Activated CD8-positive, alpha-beta memory T cell treated with anti-CD3 and anti-CD28 coated beads for 36 hours (primary cell): Measurements from ENCODE around the gene NFIX. TPM values are rescaled to one million over a fixed set of nuclear protein-coding genes. Genes with fewer than 3 reads are reported as not detected.

ENCODE experiments used
- CTCF ChIA-PET: fragments of 350-600 bp; sonication (Branson Sonifier 250); formaldehyde crosslinking; loops from one replicate; lab custom pipeline; 2021; ENCODE audit warnings: antibody characterized with exemption; lab: Charles Lee
- POLR2A ChIA-PET: fragments of 350-600 bp; sonication (Branson Sonifier 250); formaldehyde crosslinking; loops from one replicate; lab custom pipeline; 2021; ENCODE audit warnings: antibody characterized with exemption; lab: Charles Lee
- total RNA-seq, 2 experiments: library from RNA; stranded (reverse); gene quantifications; one replicate each; pipeline ENCODE4 v1.2.3, GENCODE V29; 2021

NFIX gene
- total RNA-seq, 2 experiments from 2014 or later = 2.2 to 3.5 TPM

- ChIA-PET CTCF (interaction anchor here (0.8 to 2.5 kb wide), 4 partner anchors 8 to 121 kb away, joined by 3 to 8 read pairs (median 4); no protein-coding TSS in a partner anchor), POLR2A (no interaction called here)
These were observed 91.1 kb downstream of the NFIX start for GRCh38 chr19:13086341-13086740.

GRCh38 chr19:13087295-13087694 is 92.0 kb downstream of the NFIX start:
- POLR2A ChIA-PET = interaction anchor here (0.5 kb wide), 1 partner anchor 1716 kb away, joined by 3 read pairs; no protein-coding TSS in a partner anchor
- CTCF ChIA-PET = interaction anchor here (0.9 to 1.5 kb wide), 2 partner anchors 110 to 122 kb away, joined by 3 to 5 read pairs; no protein-coding TSS in a partner anchor

GRCh38 chr19:13087795-13088537 is 92.7 kb downstream of the NFIX start:
- POLR2A ChIA-PET = interaction anchor here (0.5 kb wide), 1 partner anchor 1715 kb away, joined by 3 read pairs; no protein-coding TSS in a partner anchor
- CTCF ChIA-PET = interaction anchor here (0.7 to 0.9 kb wide), 2 partner anchors 123 to 326 kb away, joined by 3 read pairs; no protein-coding TSS in a partner anchor

- POLR2A ChIA-PET = no interaction called here
- CTCF ChIA-PET = interaction anchor here (1.4 to 2.1 kb wide), 2 partner anchors 28 to 112 kb away, joined by 3 to 5 read pairs; no protein-coding TSS in a partner anchor
These were observed 94.0 kb downstream of the NFIX start for GRCh38 chr19:13089139-13089856.

- ChIA-PET POLR2A (no interaction called here), CTCF (interaction anchor here (1.4 to 2.1 kb wide), 2 partner anchors 29 to 112 kb away, joined by 3 to 5 read pairs; no protein-coding TSS in a partner anchor)
These were observed 94.7 kb downstream of the NFIX start for GRCh38 chr19:13089857-13090507.

GRCh38 chr19:13090511-13091231 is 95.4 kb downstream of the NFIX start:
- CTCF ChIA-PET = interaction anchor here (2.1 to 6.7 kb wide), 3 partner anchors 113 to 126 kb away, joined by 5 to 126 read pairs (median 57); no protein-coding TSS in a partner anchor
- POLR2A ChIA-PET = no interaction called here

- CTCF ChIA-PET = interaction anchor here (0.6 to 6.7 kb wide), 5 partner anchors 30 to 126 kb away, joined by 3 to 126 read pairs (median 3); no protein-coding TSS in a partner anchor
- POLR2A ChIA-PET = interaction anchor here (0.6 kb wide), 1 partner anchor 263 kb away, joined by 4 read pairs; no protein-coding TSS in a partner anchor
These were observed 96.3 kb downstream of the NFIX start for GRCh38 chr19:13091400-13092157.

GRCh38 chr19:13092158-13092543 is 96.9 kb downstream of the NFIX start:
- ChIA-PET CTCF (interaction anchor here (6.3 to 6.7 kb wide), 2 partner anchors 115 to 127 kb away, joined by 57 to 126 read pairs; no protein-coding TSS in a partner anchor), POLR2A (no interaction called here)

- ChIA-PET CTCF (interaction anchor here (1.7 to 6.7 kb wide), 7 partner anchors 33 to 128 kb away, joined by 8 to 126 read pairs (median 29); no protein-coding TSS in a partner anchor), POLR2A (no interaction called here)
These were observed 97.4 kb downstream of the NFIX start for GRCh38 chr19:13092606-13093235.

- ChIA-PET CTCF (interaction anchor here (0.6 to 6.7 kb wide), 33 partner anchors 8 to 329 kb away, joined by 3 to 126 read pairs (median 4); partner anchors contain the start of gene DAND5), POLR2A (interaction anchor here (1.0 to 1.7 kb wide), 3 partner anchors 32 to 128 kb away, joined by 4 to 6 read pairs (median 4); no protein-coding TSS in a partner anchor)
These were observed 98.3 kb downstream of the NFIX start for GRCh38 chr19:13093407-13094105.

- POLR2A ChIA-PET = interaction anchor here (1.0 to 1.7 kb wide), 3 partner anchors 33 to 129 kb away, joined by 4 to 6 read pairs (median 4); no protein-coding TSS in a partner anchor
- CTCF ChIA-PET = interaction anchor here (0.6 to 6.7 kb wide), 35 partner anchors 8 to 335 kb away, joined by 3 to 126 read pairs (median 4); partner anchors contain the start of gene DAND5
These were observed 98.8 kb downstream of the NFIX start for GRCh38 chr19:13094106-13094504.

- POLR2A ChIA-PET = interaction anchor here (1.7 kb wide), 1 partner anchor 117 kb away, joined by 6 read pairs; no protein-coding TSS in a partner anchor
- CTCF ChIA-PET = interaction anchor here (0.6 to 6.7 kb wide), 18 partner anchors 9 to 335 kb away, joined by 3 to 126 read pairs (median 8); no protein-coding TSS in a partner anchor
These were observed 99.6 kb downstream of the NFIX start for GRCh38 chr19:13094771-13095392.

- CTCF ChIA-PET = interaction anchor here (1.1 to 6.7 kb wide), 11 partner anchors 9 to 167 kb away, joined by 3 to 126 read pairs (median 8); no protein-coding TSS in a partner anchor
- POLR2A ChIA-PET = no interaction called here
These were observed 100.1 kb downstream of the NFIX start for GRCh38 chr19:13095393-13095784.

- CTCF ChIA-PET = interaction anchor here (1.1 to 6.7 kb wide), 8 partner anchors 37 to 166 kb away, joined by 3 to 126 read pairs (median 17); no protein-coding TSS in a partner anchor
- POLR2A ChIA-PET = interaction anchor here (0.7 kb wide), 1 partner anchor 25 kb away, joined by 4 read pairs; no protein-coding TSS in a partner anchor
These were observed 101.0 kb downstream of the NFIX start for GRCh38 chr19:13095934-13096927.
